IMR-90 (cell line): Measurements from ENCODE around the gene CEP41. TPM values are rescaled to one million over a fixed set of nuclear protein-coding genes. Genes with fewer than 3 reads are reported as not detected.

Experiments used
- ATAC-seq: fragments of 200-7000 bp; cut with Tn5 transposase; 2 replicates; pipeline ENCODE4 v1.9.1; 2020; ENCODE audit warnings: low read depth, mild to moderate bottlenecking, moderate library complexity
- BruUV-seq: library from RNA; stranded (reverse); fragments of 400-500 nt; replicated peaks from 2 replicates; lab custom pipeline; 2021; lab: Mats Ljungman, UMichigan
- CTCF ChIA-PET: fragments of 300-600 bp; formaldehyde crosslinking; extraction: SDS; loops from one replicate; lab custom pipeline; 2021; ENCODE audit warnings: antibody characterized with exemption; lab: Yijun Ruan, JAX
- POLR2A ChIA-PET: fragments of 300-600 bp; sonication (Branson Sonifier 250); formaldehyde crosslinking; loops from one replicate; lab custom pipeline; 2022; ENCODE audit warnings: antibody characterized with exemption; ENCODE audit not compliant: unreplicated experiment; lab: Charles Lee
- DNase-seq: peaks from one replicate; pipeline ENCODE4 v3.0.0; 2013
- H2AFZ ChIP-seq: replicated peaks from 2 replicates; pipeline ENCODE3; 2013; ENCODE audit warnings: low read length, mild to moderate bottlenecking; ENCODE audit not compliant: poor library complexity
- H2AK5ac ChIP-seq: 2 replicates; pipeline ENCODE4 v1.6.1; 2013; ENCODE audit warnings: low read depth, low read length, inconsistent platforms
- H2AK9ac ChIP-seq: replicated peaks from 2 replicates; pipeline ENCODE3; 2013; ENCODE audit warnings: mild to moderate bottlenecking, low read depth, low read length, moderate library complexity; ENCODE audit not compliant: poor library complexity
- H2BK120ac ChIP-seq: 2 replicates; pipeline ENCODE4 v1.6.1; 2013; ENCODE audit warnings: low read depth, low read length, inconsistent platforms
- H2BK15ac ChIP-seq: 3 replicates; pipeline ENCODE4 v1.6.1; 2013; ENCODE audit warnings: low read depth, low read length, inconsistent platforms
- H2BK20ac ChIP-seq: 2 replicates; pipeline ENCODE4 v1.6.1; 2013; ENCODE audit warnings: low read depth, mild to moderate bottlenecking, inconsistent platforms, low read length, moderate library complexity
- H2BK5ac ChIP-seq: 2 replicates; pipeline ENCODE4 v1.6.1; 2013; ENCODE audit warnings: mild to moderate bottlenecking, low read depth, low read length, inconsistent platforms; ENCODE audit not compliant: poor library complexity, severe bottlenecking
- H3K14ac ChIP-seq: replicated peaks from 2 replicates; pipeline ENCODE4 v1.6.1; 2013; ENCODE audit warnings: low read depth, low read length, inconsistent platforms
- H3K18ac ChIP-seq: 2 replicates; pipeline ENCODE4 v1.6.1; 2013; ENCODE audit warnings: low read depth, low read length, control low read depth
- H3K23ac ChIP-seq: 2 replicates; pipeline ENCODE4 v1.6.1; 2013; ENCODE audit warnings: low read depth, low read length, inconsistent platforms
- H3K27ac ChIP-seq: 2 replicates; pipeline ENCODE4 v1.5.1; 2013; ENCODE audit warnings: mild to moderate bottlenecking, control low read depth, low read length; ENCODE audit not compliant: insufficient read depth
- H3K27me3 ChIP-seq: 2 replicates; pipeline ENCODE4 v1.6.1; 2013; ENCODE audit warnings: low read length; ENCODE audit not compliant: control insufficient read depth, insufficient read depth
- H3K36me3 ChIP-seq: 2 replicates; pipeline ENCODE4 v1.6.1; 2013; ENCODE audit warnings: low read length, mixed read lengths; ENCODE audit not compliant: control insufficient read depth, insufficient read depth
- H3K4ac ChIP-seq: 2 replicates; pipeline ENCODE4 v1.6.1; 2013; ENCODE audit warnings: low read depth, low read length, inconsistent platforms
- H3K4me1 ChIP-seq: 2 replicates; pipeline ENCODE4 v1.6.1; 2013; ENCODE audit warnings: low read length, mixed read lengths; ENCODE audit not compliant: control insufficient read depth, insufficient read depth
- H3K4me2 ChIP-seq: 2 replicates; pipeline ENCODE4 v1.6.1; 2013; ENCODE audit warnings: low read depth, mild to moderate bottlenecking, control low read depth, low read length, moderate library complexity
- H3K4me3 ChIP-seq: 2 replicates; pipeline ENCODE4 v1.5.1; 2013; ENCODE audit warnings: low read depth, mild to moderate bottlenecking, control low read depth, low read length, moderate library complexity; ENCODE audit not compliant: insufficient read depth
- H3K56ac ChIP-seq: 2 replicates; pipeline ENCODE4 v1.6.1; 2013; ENCODE audit warnings: low read length, inconsistent platforms; ENCODE audit not compliant: insufficient read depth; ENCODE audit errors: extremely low read depth
- H3K79me1 ChIP-seq, 2 experiments: 2 replicates each; pipeline ENCODE4 v1.6.1; 2013; ENCODE audit warnings: low read length in 2 of 2, inconsistent platforms in 1 of 2, low read depth in 1 of 2
- H3K9ac ChIP-seq: 2 replicates; pipeline ENCODE4 v1.6.1; 2013; ENCODE audit warnings: low read depth, low read length, control low read depth
- H3K9me1 ChIP-seq: 2 replicates; pipeline ENCODE4 v1.6.1; 2013; ENCODE audit warnings: low read length, inconsistent platforms; ENCODE audit not compliant: insufficient read depth
- H3K9me3 ChIP-seq: 2 replicates; pipeline ENCODE4 v1.6.1; 2013; ENCODE audit warnings: low read length; ENCODE audit not compliant: control insufficient read depth, insufficient read depth
- H4K20me1 ChIP-seq: 2 replicates; pipeline ENCODE4 v1.6.1; 2013; ENCODE audit warnings: low read length, inconsistent platforms; ENCODE audit not compliant: insufficient read depth
- H4K5ac ChIP-seq: 2 replicates; pipeline ENCODE4 v1.6.1; 2013; ENCODE audit warnings: mild to moderate bottlenecking, low read depth, low read length, control low read depth
- H4K8ac ChIP-seq, 2 experiments: 2 replicates each; pipeline ENCODE4 v1.6.1; 2013; ENCODE audit warnings: low read depth in 2 of 2, low read length in 2 of 2, control low read depth in 1 of 2, inconsistent platforms in 1 of 2
- H4K91ac ChIP-seq: 2 replicates; pipeline ENCODE4 v1.6.1; 2013; ENCODE audit warnings: low read depth, low read length, inconsistent platforms; ENCODE audit not compliant: insufficient read depth
- BHLHE40 ChIP-seq: fragments of 150-350 bp; IDR thresholded peaks from 2 replicates; pipeline ENCODE4 v1.6.1; 2016; ENCODE audit warnings: mild to moderate bottlenecking, low read depth, low read length
- CEBPB ChIP-seq: IDR thresholded peaks from 2 replicates; pipeline ENCODE4 v1.6.1; 2012; ENCODE audit warnings: low read depth, low read length, improper control_type of control experiment
- CHD1 ChIP-seq: IDR thresholded peaks from 2 replicates; pipeline ENCODE4 v1.6.1; 2012; ENCODE audit warnings: low read depth, low read length, improper control_type of control experiment
- FOS ChIP-seq: fragments of 150-350 bp; IDR thresholded peaks from 2 replicates; pipeline ENCODE4 v1.6.1; 2016; ENCODE audit warnings: low read depth, low read length
- MAFK ChIP-seq: IDR thresholded peaks from 2 replicates; pipeline ENCODE4 v1.6.1; 2012; ENCODE audit warnings: low read depth, low read length, improper control_type of control experiment
- MAZ ChIP-seq: IDR thresholded peaks from 2 replicates; pipeline ENCODE4 v1.6.1; 2012; ENCODE audit warnings: low read depth, mild to moderate bottlenecking, low read length, improper control_type of control experiment, moderate library complexity, borderline replicate concordance
- MXI1 ChIP-seq: IDR thresholded peaks from 2 replicates; pipeline ENCODE4 v1.6.1; 2012; ENCODE audit warnings: low read depth, mild to moderate bottlenecking, low read length, moderate library complexity, borderline replicate concordance
- NFE2L2 ChIP-seq: fragments of 150-350 bp; IDR thresholded peaks from 2 replicates; pipeline ENCODE4 v1.6.1; 2016; ENCODE audit warnings: low read depth, mild to moderate bottlenecking, low read length
- POLR2A ChIP-seq: IDR thresholded peaks from 2 replicates; pipeline ENCODE4 v1.6.1; 2012; ENCODE audit warnings: mild to moderate bottlenecking, low read depth, low read length
- RAD21 ChIP-seq: IDR thresholded peaks from 2 replicates; pipeline ENCODE4 v1.6.1; 2012; ENCODE audit warnings: low read length, improper control_type of control experiment
- RCOR1 ChIP-seq: IDR thresholded peaks from 2 replicates; pipeline ENCODE4 v1.6.1; 2012; ENCODE audit warnings: mild to moderate bottlenecking, low read length, improper control_type of control experiment; ENCODE audit not compliant: insufficient replicate concordance
- RFX5 ChIP-seq: IDR thresholded peaks from 2 replicates; pipeline ENCODE4 v1.8.0; 2012; ENCODE audit warnings: low read depth, mild to moderate bottlenecking, low read length, moderate library complexity
- SMC3 ChIP-seq: fragments of 150-350 bp; IDR thresholded peaks from 2 replicates; pipeline ENCODE4 v1.6.1; 2016; ENCODE audit warnings: low read depth, mild to moderate bottlenecking, antibody characterized with exemption, low read length, moderate library complexity
- USF2 ChIP-seq: fragments of 150-350 bp; IDR thresholded peaks from 2 replicates; pipeline ENCODE4 v1.6.1; 2017; ENCODE audit warnings: mild to moderate bottlenecking, antibody characterized with exemption, low read length, low read depth
- WGBS, 2 experiments: methylation state at CpG; one replicate each; pipeline versions ENCODE4 v1.1.5 to v1.1.7; 2013; ENCODE audit warnings: missing lambda C conversion rate in 2 of 2; ENCODE audit not compliant: insufficient read length in 1 of 2; ENCODE audit errors: extremely low coverage in 2 of 2; 5-methylcytosine and 5-hydroxymethylcytosine counted together
- dilution Hi-C: fragments of 300-500 bp; cut with HindIII; formaldehyde crosslinking; loops from one replicate; pipeline ENCODE4 v1.14.3; 2018; ENCODE audit warnings: low sequenced_read_pairs; ENCODE audit not compliant: unreplicated experiment
- in situ Hi-C: fragments of 300-500 bp; cut with MboI; formaldehyde crosslinking; loops from 3 replicates; pipeline ENCODE4 v1.14.3; 2019; ENCODE audit warnings: low sequenced_read_pairs, inconsistent platforms, mixed read lengths
- intact Hi-C: fragments of 100-400 bp; cut with micrococcal nuclease; formaldehyde crosslinking; loops from 2 replicates; pipeline ENCODE4 v1.10.0; 2022
- polyA plus RNA-seq, 3 experiments: library from polyadenylated mRNA; depleted of rRNA; stranded (reverse); fragments of >200 nt; gene quantifications; 2 replicates each; pipeline ENCODE4 v1.2.3, GENCODE V29; 2012; ENCODE audit warnings: low replicate concordance in 1 of 3
- total RNA-seq: library from RNA; depleted of rRNA; stranded (reverse); fragments of >200 nt; gene quantifications from 2 replicates; pipeline ENCODE4 v1.2.3, GENCODE V29; 2012
- TF ChIP-seq, protein P1 (sequence below): fragments of 150-350 bp; IDR thresholded peaks from 2 replicates; pipeline ENCODE4 v1.6.1; 2016; ENCODE audit warnings: low read depth, mild to moderate bottlenecking, low read length, moderate library complexity, borderline replicate concordance
- TF ChIP-seq, protein P2 (sequence below): conservative IDR thresholded peaks from 2 replicates; pipeline ENCODE4 v1.5.1; 2012; ENCODE audit warnings: mild to moderate bottlenecking, low read depth, low read length, improper control_type of control experiment

CEP41 gene
- total and polyA plus RNA-seq, 2 of the 4 experiments (the other 2 are of a cell fraction): 12.2 to 21.9 TPM

GRCh38 chr7:130395421-130395820, 45.4 kb downstream of the CEP41 start:
- dilution Hi-C loops: no loop called here
- DNase-seq (no peak), ATAC-seq (no peak)
- no peak overlapping the region for H3K4me2 ChIP-seq
- H3K9me1 ChIP-seq: peaks cover 3% of the 10 kb centered on the region; the same call in 1 of the 2 replicates
- H4K91ac ChIP-seq: no peak overlapping the region
- no peak overlapping the region for H3K56ac ChIP-seq
- no peak overlapping the region for H3K4me3 ChIP-seq
- in situ Hi-C loops: no loop called here
- no peak overlapping the region for H2BK15ac ChIP-seq
- no peaks in the 10 kb centered on the region for H3K27me3 ChIP-seq
- H2AFZ ChIP-seq: no peak overlapping the region
- no peak overlapping the region for H3K14ac ChIP-seq
- H2BK20ac ChIP-seq: no peak overlapping the region
- no CpG with 5 or more reads among the region's 5 CpGs for WGBS, 2 experiments
- POLR2A ChIA-PET: no interaction called here
- no TSS peak for BruUV-seq
- H3K9ac ChIP-seq: no peak overlapping the region
- H3K9me3 ChIP-seq: no peaks in the 10 kb centered on the region
- no peak overlapping the region for H4K5ac ChIP-seq
- no peak overlapping the region for H3K18ac ChIP-seq
- H3K4me1 ChIP-seq: peaks cover 12% of the 10 kb centered on the region
- H4K20me1 ChIP-seq: no peaks in the 10 kb centered on the region
- H2BK5ac ChIP-seq: no peak overlapping the region
- peaks cover 4% of the 10 kb centered on the region for H3K36me3 ChIP-seq
- no peak overlapping the region for H2BK120ac ChIP-seq
- H3K23ac ChIP-seq: no peak overlapping the region
- no peaks in the 10 kb centered on the region for H3K79me1 ChIP-seq
- intact Hi-C loops: loop anchor here (10.0 kb wide), 1 partner anchor 321 kb away; the partner anchor contains the start of gene KLHDC10
- no peak overlapping the region for H3K27ac ChIP-seq
- TF ChIP-seq RFX5 (no peak), RAD21 (no peak), MAZ (no peak), CHD1 (no peak), CEBPB (no peak), SMC3 (no peak), BHLHE40 (no peak), RCOR1 (no peak), MXI1 (no peak), POLR2A (no peak), FOS (no peak), NFE2L2 (no peak), MAFK (no peak), USF2 (no peak)
- TF ChIP-seq, protein P1, sequence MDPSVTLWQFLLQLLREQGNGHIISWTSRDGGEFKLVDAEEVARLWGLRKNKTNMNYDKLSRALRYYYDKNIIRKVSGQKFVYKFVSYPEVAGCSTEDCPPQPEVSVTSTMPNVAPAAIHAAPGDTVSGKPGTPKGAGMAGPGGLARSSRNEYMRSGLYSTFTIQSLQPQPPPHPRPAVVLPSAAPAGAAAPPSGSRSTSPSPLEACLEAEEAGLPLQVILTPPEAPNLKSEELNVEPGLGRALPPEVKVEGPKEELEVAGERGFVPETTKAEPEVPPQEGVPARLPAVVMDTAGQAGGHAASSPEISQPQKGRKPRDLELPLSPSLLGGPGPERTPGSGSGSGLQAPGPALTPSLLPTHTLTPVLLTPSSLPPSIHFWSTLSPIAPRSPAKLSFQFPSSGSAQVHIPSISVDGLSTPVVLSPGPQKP: no peak
- TF ChIP-seq, protein P2, sequence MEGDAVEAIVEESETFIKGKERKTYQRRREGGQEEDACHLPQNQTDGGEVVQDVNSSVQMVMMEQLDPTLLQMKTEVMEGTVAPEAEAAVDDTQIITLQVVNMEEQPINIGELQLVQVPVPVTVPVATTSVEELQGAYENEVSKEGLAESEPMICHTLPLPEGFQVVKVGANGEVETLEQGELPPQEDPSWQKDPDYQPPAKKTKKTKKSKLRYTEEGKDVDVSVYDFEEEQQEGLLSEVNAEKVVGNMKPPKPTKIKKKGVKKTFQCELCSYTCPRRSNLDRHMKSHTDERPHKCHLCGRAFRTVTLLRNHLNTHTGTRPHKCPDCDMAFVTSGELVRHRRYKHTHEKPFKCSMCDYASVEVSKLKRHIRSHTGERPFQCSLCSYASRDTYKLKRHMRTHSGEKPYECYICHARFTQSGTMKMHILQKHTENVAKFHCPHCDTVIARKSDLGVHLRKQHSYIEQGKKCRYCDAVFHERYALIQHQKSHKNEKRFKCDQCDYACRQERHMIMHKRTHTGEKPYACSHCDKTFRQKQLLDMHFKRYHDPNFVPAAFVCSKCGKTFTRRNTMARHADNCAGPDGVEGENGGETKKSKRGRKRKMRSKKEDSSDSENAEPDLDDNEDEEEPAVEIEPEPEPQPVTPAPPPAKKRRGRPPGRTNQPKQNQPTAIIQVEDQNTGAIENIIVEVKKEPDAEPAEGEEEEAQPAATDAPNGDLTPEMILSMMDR: no peak
- no peak overlapping the region for H4K8ac ChIP-seq
- no peak overlapping the region for H2AK5ac ChIP-seq
- H2AK9ac ChIP-seq: no peak overlapping the region
- H3K4ac ChIP-seq: no peak overlapping the region
- CTCF ChIA-PET: interaction anchor here (0.5 kb wide), 1 partner anchor 1117 kb away, joined by 4 read pairs; no protein-coding TSS in a partner anchor
